ENCODE results near the gene NKTR.

DNA sequence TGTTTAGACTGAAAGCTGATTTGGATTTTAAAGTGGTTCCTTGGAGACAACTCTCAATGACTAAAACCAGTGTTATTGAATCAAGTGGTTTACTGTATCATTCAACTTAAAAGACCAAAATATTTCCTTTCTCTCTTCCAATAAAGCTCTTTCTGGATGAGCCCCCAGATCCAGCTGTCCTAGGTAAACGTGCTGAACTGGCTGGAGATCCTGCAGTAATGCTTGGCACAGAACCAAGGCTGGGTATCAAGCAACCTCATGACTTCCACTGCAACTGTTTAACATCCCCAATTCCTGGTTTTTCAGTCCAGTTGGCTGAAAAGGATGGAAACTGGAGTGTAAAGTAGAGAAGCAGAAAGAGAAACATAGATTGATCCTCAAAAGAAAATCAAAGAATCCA lies 47.7 kb upstream of the NKTR start:
- TF ChIP-seq EZH2phosphoT487 (IDR thresholded peaks at IDR 0.05; ENCODE audit: insufficient read depth, low read depth) (no peak), EZH2 (IDR thresholded peaks at IDR 0.05; ENCODE audit: insufficient read depth, poor library complexity, severe bottlenecking) (no peak)

Data from GM23248 (cell line).